GM03348 (cell line): ENCODE results near the gene DOCK7.
"Not testable (repeated sequence)": the region's sequence is repeated elsewhere in the genome, so short reads cannot be mapped to it uniquely, and the experiment has no call there.

Source experiments
- DNase-seq: peaks from one replicate; pipeline ENCODE4 v3.0.0; 2012; ENCODE audit warnings: low spot score

Gene DOCK7

GRCh38 chr1:62691062-62691844 lies 3.1 kb upstream of the DOCK7 start:
- no peak for DNase-seq

- DNase-seq, result peak; percentile 60
Measured at GRCh38 chr1:62689524-62689923, 1.3 kb upstream of the DOCK7 start.

GRCh38 chr1:62688687-62689085 lies 500 bp upstream of the DOCK7 start:
- DNase-seq, result no peak

- peak; percentile 60 for DNase-seq
Measured at GRCh38 chr1:62687421-62687902, 724 bp downstream of the DOCK7 start.

- DNase-seq, result no peak
Measured at GRCh38 chr1:62686822-62687221, 1.4 kb downstream of the DOCK7 start.

GRCh38 chr1:62685431-62685859 lies 2.7 kb downstream of the DOCK7 start:
- peak; percentile 49 for DNase-seq

GRCh38 chr1:62682531-62682930 lies 5.7 kb downstream of the DOCK7 start:
- peak; percentile 26 for DNase-seq

- not testable (repeated sequence) for DNase-seq
Measured at GRCh38 chr1:62680992-62681391, 7.2 kb downstream of the DOCK7 start.

- DNase-seq, result not testable (repeated sequence)
Measured at GRCh38 chr1:62677822-62678221, 10.4 kb downstream of the DOCK7 start.

- peak; percentile 45 for DNase-seq
Measured at GRCh38 chr1:62676611-62677356, 11.4 kb downstream of the DOCK7 start.

GRCh38 chr1:62673629-62674028 lies 14.6 kb downstream of the DOCK7 start:
- no peak for DNase-seq

- DNase-seq, result no peak
Measured at GRCh38 chr1:62672029-62672428, 16.2 kb downstream of the DOCK7 start.

- no peak for DNase-seq
Measured at GRCh38 chr1:62654744-62655143, 33.4 kb downstream of the DOCK7 start.

- DNase-seq, result no peak
Measured at GRCh38 chr1:62652387-62652786, 35.8 kb downstream of the DOCK7 start.

- no peak for DNase-seq
Measured at GRCh38 chr1:62643283-62643682, 44.9 kb downstream of the DOCK7 start.

- no peak for DNase-seq
Measured at GRCh38 chr1:62637392-62638105, 50.6 kb downstream of the DOCK7 start.

- no peak for DNase-seq
Measured at GRCh38 chr1:62628506-62628905, 59.7 kb downstream of the DOCK7 start.

GRCh38 chr1:62625415-62625814 lies 62.8 kb downstream of the DOCK7 start:
- no peak for DNase-seq

GRCh38 chr1:62621907-62622306 lies 66.3 kb downstream of the DOCK7 start:
- DNase-seq, result peak; percentile 79

GRCh38 chr1:62613890-62614289 lies 74.3 kb downstream of the DOCK7 start:
- peak; percentile 13 for DNase-seq

- DNase-seq, result no peak
Measured at GRCh38 chr1:62613325-62613727, 74.9 kb downstream of the DOCK7 start.

GRCh38 chr1:62612770-62613169 lies 75.4 kb downstream of the DOCK7 start:
- DNase-seq, result no peak

- not testable (repeated sequence) for DNase-seq
Measured at GRCh38 chr1:62610588-62610987, 77.6 kb downstream of the DOCK7 start.
